Fibroblast of skin of left biceps (primary cell): Measurements from ENCODE around the gene GABARAPL1.
"Not testable (repeated sequence)": the region's sequence is repeated elsewhere in the genome, so short reads cannot be mapped to it uniquely, and the experiment has no call there.

Experiments used
- DNase-seq, 2 experiments: peaks; one replicate each; pipeline ENCODE4 v3.0.0-alpha.2; 2013; ENCODE audit warnings: low read depth in 2 of 2

Gene GABARAPL1

GRCh38 chr12:10197879-10198278 is 14.8 kb upstream of the GABARAPL1 start:
- DNase-seq = no peak

DNA sequence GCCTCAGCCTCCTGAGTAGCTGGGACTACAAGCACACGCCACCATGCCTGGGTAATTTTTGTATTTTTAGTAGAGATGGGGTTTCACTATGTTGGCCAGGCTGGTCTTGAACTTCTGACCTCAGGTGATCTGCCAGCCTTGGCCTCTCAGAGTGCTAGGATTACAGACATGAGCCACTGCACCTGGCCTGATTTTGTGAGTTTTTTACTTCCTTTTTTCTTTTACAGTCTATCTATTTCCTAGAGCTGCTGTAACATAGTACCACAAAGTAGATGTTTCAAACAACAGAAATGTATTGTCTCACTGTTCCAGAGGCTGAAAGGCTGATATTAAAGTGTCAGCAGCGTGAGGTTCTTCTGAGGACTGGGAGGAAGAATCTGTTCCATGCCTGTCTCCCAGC is 8.2 kb upstream of the GABARAPL1 start:
- DNase-seq = not testable (repeated sequence)

DNA sequence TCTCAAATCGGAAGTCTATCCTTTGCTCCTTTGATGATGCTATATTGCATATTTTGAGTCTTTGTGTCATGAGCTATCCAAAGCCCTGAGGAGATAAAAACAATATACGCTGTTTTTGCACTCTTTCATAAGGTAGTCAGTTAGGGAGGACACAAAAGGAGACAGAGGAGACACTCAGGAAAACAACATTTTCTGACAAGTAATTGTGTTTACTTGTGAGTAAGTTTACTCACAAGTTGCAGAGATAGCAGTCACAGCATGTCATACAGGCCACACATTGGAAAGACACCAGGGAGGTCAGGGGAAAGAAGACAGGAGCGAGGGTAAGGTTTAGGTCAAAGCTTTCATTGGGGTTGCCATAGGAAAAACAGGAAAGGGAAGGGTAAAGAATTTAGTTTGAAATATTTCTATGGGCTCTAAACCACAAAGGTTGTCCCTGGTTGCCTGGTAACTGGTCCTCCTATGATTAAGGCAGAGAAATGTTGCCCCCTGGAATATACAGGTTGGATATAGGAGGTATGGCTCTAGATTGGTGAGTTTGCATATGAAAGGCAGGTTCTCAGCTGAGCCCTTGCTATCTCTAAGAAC is 7.4 kb upstream of the GABARAPL1 start:
- DNase-seq = no peak

- DNase-seq = no peak
Observed at GRCh38 chr12:10207136-10207535, 5.5 kb upstream of the GABARAPL1 start.

DNA sequence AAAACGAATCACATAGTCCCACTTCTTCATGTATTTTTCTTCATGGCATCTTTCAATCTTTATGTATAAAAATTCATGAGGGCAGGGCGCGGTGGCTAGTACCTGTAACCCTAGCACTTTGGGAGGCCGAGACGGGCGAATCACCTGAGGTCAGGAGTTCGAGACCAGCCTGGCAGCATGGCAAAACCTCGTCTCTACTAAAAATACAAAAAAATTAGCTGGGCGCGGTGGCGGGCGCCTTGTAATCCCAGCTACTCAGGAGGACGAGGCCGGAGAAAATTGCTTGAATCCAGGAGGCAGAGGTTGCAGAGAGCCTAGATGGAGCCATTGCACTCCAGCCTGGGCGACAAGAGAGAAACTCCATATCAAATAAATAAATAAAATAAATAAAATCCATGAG is 2.5 kb upstream of the GABARAPL1 start:
- no peak for DNase-seq

DNA sequence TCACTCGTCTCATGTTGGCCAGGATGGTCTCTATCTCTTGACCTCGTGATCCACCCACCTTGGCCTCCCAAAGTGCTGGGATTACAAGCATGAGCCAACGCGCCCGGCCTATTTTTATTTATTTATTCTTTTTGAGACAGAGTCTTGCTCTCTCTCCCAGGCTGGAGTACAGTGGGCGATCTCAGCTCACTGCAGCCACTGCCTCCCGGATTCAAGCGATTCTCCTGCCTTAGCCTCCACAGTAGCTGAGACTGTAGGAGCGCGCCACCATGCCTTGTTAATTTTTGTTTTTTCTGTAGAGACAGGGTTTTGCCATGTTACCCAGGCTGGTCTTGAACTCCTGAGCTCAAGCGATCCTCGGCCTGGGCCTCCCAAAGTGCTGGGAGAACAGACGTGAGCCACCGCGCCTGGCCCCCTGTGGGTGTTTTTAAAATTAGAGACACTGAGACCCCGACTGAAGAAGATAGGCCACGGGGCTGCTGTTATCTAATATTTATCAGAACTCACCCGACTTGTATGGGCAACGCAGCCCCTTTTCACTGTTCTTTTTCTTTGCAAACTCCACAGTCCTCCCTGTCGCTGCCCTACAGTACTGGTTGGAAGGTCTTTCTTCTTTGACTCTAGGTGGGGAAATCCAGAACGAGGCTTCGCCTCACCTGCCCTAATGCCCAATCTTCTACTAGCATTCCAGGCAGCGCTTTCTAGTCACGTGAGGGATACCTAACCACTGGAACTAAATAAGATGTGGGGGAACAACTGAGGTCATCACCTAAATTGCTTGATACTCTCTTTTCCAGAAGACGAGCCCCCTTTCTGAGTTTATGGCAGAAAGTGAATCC is 1.4 kb upstream of the GABARAPL1 start:
- no peak for DNase-seq

DNA sequence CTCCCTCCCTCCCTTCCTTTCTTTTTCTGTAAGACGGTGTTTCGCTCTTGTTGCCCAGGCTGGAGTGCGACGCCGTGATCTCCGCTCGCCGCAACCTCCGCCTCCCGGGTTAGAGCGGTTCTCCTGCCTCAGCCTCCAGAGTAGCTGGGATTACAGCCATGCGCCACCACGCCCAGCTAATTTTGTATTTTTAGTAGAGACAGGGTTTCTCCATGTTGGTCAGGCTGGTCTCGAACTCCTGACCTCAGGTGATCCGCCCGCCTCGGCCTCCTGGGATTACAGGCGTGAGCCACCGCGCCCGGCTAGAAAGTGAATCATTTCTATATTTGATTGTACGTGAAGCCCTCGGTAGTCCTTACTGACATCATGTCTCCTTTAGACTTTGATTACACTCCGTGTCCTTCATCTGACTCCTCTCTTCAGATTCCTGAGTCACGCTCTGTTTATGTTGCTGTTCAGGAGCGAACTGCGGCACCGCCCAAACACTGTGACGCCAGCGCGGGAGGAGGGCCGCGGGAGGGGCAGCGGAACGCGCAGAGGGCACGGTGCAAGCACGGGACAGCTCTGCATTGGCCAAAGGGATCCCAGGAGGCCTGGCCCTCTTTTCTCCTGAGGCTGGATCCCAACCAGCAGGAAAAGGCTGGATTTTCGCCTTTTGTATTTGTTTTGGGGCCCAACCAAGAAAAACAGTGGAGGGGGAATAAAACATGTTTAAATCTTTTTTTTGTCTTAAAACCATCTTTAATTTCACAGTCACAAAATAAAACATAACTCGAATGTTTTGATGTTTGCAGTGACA is 538 bp upstream of the GABARAPL1 start:
- peak; percentile 94 for DNase-seq

- DNase-seq = peak; percentile 30 to 37
Observed at GRCh38 chr12:10213168-10214135, 775 bp downstream of the GABARAPL1 start.

GRCh38 chr12:10214136-10214894 is 1.6 kb downstream of the GABARAPL1 start:
- peak in 1 of 2 experiments; percentile 43 for DNase-seq

DNA sequence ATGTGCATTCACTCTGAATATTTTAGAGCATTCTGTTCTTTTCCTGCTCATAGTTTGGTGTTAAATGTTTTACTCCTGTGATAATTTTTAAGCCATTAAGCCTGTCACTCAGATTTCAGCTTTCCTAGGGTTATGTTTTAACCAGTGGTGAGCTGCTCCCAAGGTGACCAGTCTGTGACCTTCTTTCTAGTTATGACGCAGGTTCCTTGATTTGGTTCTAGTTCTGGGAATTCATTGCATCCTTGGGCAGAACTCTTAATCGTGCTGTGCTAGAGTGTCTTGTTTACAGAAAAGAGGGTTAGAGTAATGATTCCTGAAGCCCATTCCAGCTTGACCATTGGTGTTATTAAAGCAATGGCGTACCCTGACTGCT is 2.2 kb downstream of the GABARAPL1 start:
- no peak for DNase-seq

GRCh38 chr12:10215436-10215835 is 2.8 kb downstream of the GABARAPL1 start:
- no peak for DNase-seq

DNA sequence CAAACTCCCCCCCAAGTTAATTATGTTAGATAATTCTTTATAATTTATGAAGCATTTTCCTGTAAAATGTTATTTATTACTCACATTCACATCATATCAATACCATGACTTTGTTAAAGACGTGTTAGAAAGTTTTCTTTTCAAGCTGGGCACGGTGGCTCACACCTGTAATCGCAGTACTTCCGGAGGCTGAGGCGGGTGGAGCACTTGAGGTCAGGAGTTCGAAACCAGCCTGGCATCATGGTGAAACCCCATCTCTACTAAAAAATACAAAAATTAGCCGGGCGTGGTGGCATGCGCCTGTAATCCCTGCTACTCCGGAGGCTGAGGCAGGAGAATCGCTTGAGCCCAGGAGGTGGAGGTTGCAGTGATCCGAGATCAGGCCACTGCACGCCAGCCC is 3.3 kb downstream of the GABARAPL1 start:
- not testable (repeated sequence) for DNase-seq

DNA sequence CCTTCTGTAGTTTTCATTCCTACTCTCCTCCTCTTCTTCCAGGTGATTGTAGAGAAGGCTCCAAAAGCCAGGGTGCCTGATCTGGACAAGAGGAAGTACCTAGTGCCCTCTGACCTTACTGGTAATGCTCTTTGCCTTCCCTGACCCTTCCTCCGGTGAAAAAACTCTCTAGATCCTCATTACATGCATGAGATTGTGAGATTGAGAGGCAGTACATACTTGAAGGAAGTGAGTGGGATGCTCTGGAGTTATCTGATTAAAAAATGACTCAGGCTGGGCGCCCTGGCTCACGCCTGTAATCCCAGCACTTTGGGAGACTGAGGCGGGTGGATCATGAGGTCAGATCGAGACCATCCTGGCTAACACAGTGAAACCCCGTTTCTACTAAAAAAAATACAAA is 5.3 kb downstream of the GABARAPL1 start:
- DNase-seq = no peak

DNA sequence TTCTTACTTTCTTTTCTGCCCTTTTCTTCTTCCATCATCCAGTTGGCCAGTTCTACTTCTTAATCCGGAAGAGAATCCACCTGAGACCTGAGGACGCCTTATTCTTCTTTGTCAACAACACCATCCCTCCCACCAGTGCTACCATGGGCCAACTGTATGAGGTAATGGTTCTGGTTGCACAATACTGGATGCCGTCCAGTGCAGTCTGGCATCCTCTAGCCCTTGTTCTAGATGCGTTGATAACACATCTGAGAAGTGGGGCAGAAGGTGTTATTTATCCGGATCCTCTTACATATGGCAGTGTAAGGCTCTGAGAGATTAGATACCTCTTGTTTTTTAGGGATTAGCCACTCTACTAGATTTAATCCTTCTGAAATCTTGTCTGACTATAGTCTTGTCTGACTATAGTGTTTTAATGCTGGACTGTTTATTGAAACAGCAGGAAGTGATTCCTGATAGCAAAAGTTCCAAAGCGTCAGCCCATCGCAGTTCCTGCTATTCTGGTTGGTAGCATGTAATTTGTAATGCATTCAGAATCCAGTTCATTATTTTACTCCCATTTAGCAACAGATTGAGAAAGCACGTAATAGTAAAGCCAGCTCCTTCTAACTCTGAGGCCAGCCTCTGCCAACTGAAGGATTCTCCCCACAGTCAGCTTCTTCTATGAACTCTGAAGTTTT is 7.9 kb downstream of the GABARAPL1 start:
- no peak for DNase-seq

DNA sequence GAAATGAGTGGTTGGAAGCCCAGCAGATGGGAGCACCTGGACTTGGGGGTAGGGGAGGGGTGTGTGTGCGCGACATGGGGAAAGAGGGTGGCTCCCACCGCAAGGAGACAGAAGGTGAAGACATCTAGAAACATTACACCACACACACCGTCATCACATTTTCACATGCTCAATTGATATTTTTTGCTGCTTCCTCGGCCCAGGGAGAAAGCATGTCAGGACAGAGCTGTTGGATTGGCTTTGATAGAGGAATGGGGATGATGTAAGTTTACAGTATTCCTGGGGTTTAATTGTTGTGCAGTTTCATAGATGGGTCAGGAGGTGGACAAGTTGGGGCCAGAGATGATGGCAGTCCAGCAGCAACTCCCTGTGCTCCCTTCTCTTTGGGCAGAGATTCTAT is 9.2 kb downstream of the GABARAPL1 start:
- no peak for DNase-seq

GRCh38 chr12:10223208-10223607 is 10.5 kb downstream of the GABARAPL1 start:
- DNase-seq = no peak

- DNase-seq = not testable (repeated sequence)
Observed at GRCh38 chr12:10225426-10225825, 12.7 kb downstream of the GABARAPL1 start.

- no peak for DNase-seq
Observed at GRCh38 chr12:10226086-10226485, 13.4 kb downstream of the GABARAPL1 start.

- no peak for DNase-seq
Observed at GRCh38 chr12:10226731-10227130, 14.1 kb downstream of the GABARAPL1 start.

- no peak for DNase-seq
Observed at GRCh38 chr12:10227648-10228047, 15.0 kb downstream of the GABARAPL1 start.
